Ishikawa (cell line): ENCODE data around the gene RTN4RL2.

Experiments used
- EP300 ChIP-seq: IDR thresholded peaks from 2 replicates; pipeline ENCODE4 v1.6.1; 2012; ENCODE audit warnings: borderline replicate concordance
- FOXM1 ChIP-seq: IDR thresholded peaks from 2 replicates; pipeline ENCODE4 v1.6.1; 2012; ENCODE audit warnings: low read depth, borderline replicate concordance
- NFIC ChIP-seq: IDR thresholded peaks from 2 replicates; pipeline ENCODE4 v1.6.1; 2012
- RAD21 ChIP-seq: IDR thresholded peaks from 2 replicates; pipeline ENCODE4 v1.6.1; 2012; ENCODE audit warnings: low read depth
- TAF1 ChIP-seq: IDR thresholded peaks from 2 replicates; pipeline ENCODE4 v1.6.1; 2012; ENCODE audit warnings: low read depth, mild to moderate bottlenecking
- TEAD4 ChIP-seq: IDR thresholded peaks from 2 replicates; pipeline ENCODE4 v1.6.1; 2012
- YY1 ChIP-seq: IDR thresholded peaks from 2 replicates; pipeline ENCODE4 v1.6.1; 2012; ENCODE audit warnings: low read depth

- TF ChIP-seq NFIC (no peak), TEAD4 (no peak), RAD21 (no peak), EP300 (no peak), FOXM1 (no peak), TAF1 (no peak), YY1 (no peak)
Measured at GRCh38 chr11:57414612-57415212, 45.6 kb upstream of the RTN4RL2 start.
